HCT116 (cell line): ENCODE data around the gene SRRM2. TPM values are rescaled to one million over a fixed set of nuclear protein-coding genes. Genes with fewer than 3 reads are reported as not detected.

ENCODE experiments used
- ATAC-seq: fragments of 200-7000 bp; cut with Tn5 transposase; 2 replicates; pipeline ENCODE4 v1.9.1; 2020; ENCODE audit warnings: mild to moderate bottlenecking, moderate library complexity
- BruUV-seq: library from RNA; stranded (reverse); fragments of 400-500 nt; replicated peaks from 2 replicates; lab custom pipeline; 2021; lab: Mats Ljungman, UMichigan
- CTCF ChIA-PET: fragments of 300-600 bp; sonication (Branson Sonifier 250); formaldehyde crosslinking; loops from one replicate; lab custom pipeline; 2021; ENCODE audit warnings: antibody characterized with exemption; lab: Charles Lee
- POLR2A ChIA-PET: fragments of 300-600, 350-600 bp; sonication (Branson Sonifier 250); formaldehyde crosslinking; loops from one replicate; lab custom pipeline; 2021; ENCODE audit warnings: antibody characterized with exemption; lab: Charles Lee
- RAD21 ChIA-PET, 2 experiments: fragments of 300-600 bp; sonication (Branson Sonifier 250); formaldehyde crosslinking; loops; one replicate each; lab custom pipeline; 2023; ENCODE audit warnings: low total read pairs in 2 of 2; ENCODE audit not compliant: uncharacterized antibody in 2 of 2, unreplicated experiment in 2 of 2, low non-redundant PET in 1 of 2; lab: Charles Lee
- DNase-seq: peaks from one replicate; pipeline ENCODE4 v3.0.0-alpha.2; 2010; ENCODE audit warnings: low read depth, low spot score
- H2AFZ ChIP-seq: fragments of 200-600 bp; shearing (Covaris generic), sonication (generic); 2 replicates; pipeline ENCODE4 v1.6.1; 2017; ENCODE audit warnings: low read depth, mixed run types, mixed read lengths, antibody characterized with exemption, low read length; ENCODE audit not compliant: poor library complexity, severe bottlenecking
- H3K27ac ChIP-seq: 2 replicates; pipeline ENCODE4 v1.5.1; 2012; ENCODE audit warnings: low read depth, low read length
- H3K27me3 ChIP-seq: fragments of 200-600 bp; sonication (generic); 2 replicates; pipeline ENCODE4 v1.6.1; 2016; ENCODE audit warnings: mixed run types, low read length, mixed read lengths; ENCODE audit not compliant: insufficient read depth
- H3K36me3 ChIP-seq, 2 experiments: fragments of 200-500 bp in 1 of 2; fragments of 200-600 bp in 1 of 2; sonication (Bioruptor generic) in 1 of 2; sonication (generic) in 1 of 2; 2 replicates each; pipeline versions ENCODE4 v1.5.1 to v1.6.1; 2014 to 2016; ENCODE audit warnings: low read length in 2 of 2, inconsistent platforms in 1 of 2, mixed read lengths in 1 of 2, mixed run types in 1 of 2; ENCODE audit not compliant: insufficient read depth in 2 of 2, control insufficient read depth in 1 of 2
- H3K4me1 ChIP-seq, 2 experiments: fragments of 200-600 bp in 1 of 2; sonication (generic) in 1 of 2; 2 replicates each; pipeline versions ENCODE4 v1.5.1 to v1.6.1; 2012 to 2017; ENCODE audit warnings: low read length in 2 of 2, inconsistent platforms in 1 of 2, mild to moderate bottlenecking in 1 of 2, mixed read lengths in 1 of 2, mixed run types in 1 of 2, moderate library complexity in 1 of 2; ENCODE audit not compliant: insufficient read depth in 2 of 2, control insufficient read depth in 1 of 2
- H3K4me2 ChIP-seq: fragments of 200-600 bp; sonication (generic); 2 replicates; pipeline ENCODE4 v1.6.1; 2017; ENCODE audit warnings: mixed run types, low read length, mixed read lengths
- H3K4me3 ChIP-seq, 2 experiments: fragments of 200-600 bp in 1 of 2; sonication (generic) in 1 of 2; replicated peaks in 1 of 2; 2 replicates each; pipeline ENCODE4 v1.5.1; 2011 to 2016; ENCODE audit warnings: low read length in 2 of 2, control low read depth in 1 of 2, low read depth in 1 of 2, mild to moderate bottlenecking in 1 of 2, mixed read lengths in 1 of 2, mixed run types in 1 of 2
- H3K79me2 ChIP-seq: fragments of 200-600 bp; sonication (generic); 2 replicates; pipeline ENCODE4 v1.6.1; 2017; ENCODE audit warnings: mild to moderate bottlenecking, mixed run types, low read length, moderate library complexity, mixed read lengths; ENCODE audit not compliant: insufficient read depth
- H3K9ac ChIP-seq: fragments of 200-600 bp; sonication (generic); 2 replicates; pipeline ENCODE4 v1.6.1; 2016; ENCODE audit warnings: low read length, mixed read lengths
- H3K9me2 ChIP-seq: fragments of 200-600 bp; sonication (generic), shearing (Covaris generic); 2 replicates; pipeline ENCODE4 v1.6.1; 2017; ENCODE audit warnings: mixed run types, mild to moderate bottlenecking, moderate library complexity; ENCODE audit not compliant: insufficient read depth
- H3K9me3 ChIP-seq, 2 experiments: fragments of 200-500 bp in 1 of 2; fragments of 200-600 bp in 1 of 2; sonication (Bioruptor generic) in 1 of 2; sonication (generic) in 1 of 2; 2 replicates each; pipeline ENCODE4 v1.6.1; 2014 to 2017; ENCODE audit warnings: low read length in 2 of 2, mixed read lengths in 2 of 2, inconsistent platforms in 1 of 2, low read depth in 1 of 2, mild to moderate bottlenecking in 1 of 2, mixed run types in 1 of 2, moderate library complexity in 1 of 2; ENCODE audit not compliant: control insufficient read depth in 1 of 2, insufficient read depth in 1 of 2
- H4K20me1 ChIP-seq: fragments of 200-600 bp; sonication (generic), shearing (Covaris generic); 2 replicates; pipeline ENCODE4 v1.6.1; 2017; ENCODE audit warnings: mixed run types, mild to moderate bottlenecking, moderate library complexity; ENCODE audit not compliant: insufficient read depth
- CBX3 ChIP-seq: IDR thresholded peaks from 2 replicates; pipeline ENCODE4 v1.6.1; 2012; ENCODE audit warnings: low read depth
- JUND ChIP-seq: IDR thresholded peaks from 2 replicates; pipeline ENCODE4 v1.6.1; 2012
- SP1 ChIP-seq: IDR thresholded peaks from 2 replicates; pipeline ENCODE4 v1.6.1; 2012; ENCODE audit warnings: low read depth
- intact Hi-C: fragments of 100-400 bp; cut with micrococcal nuclease; formaldehyde crosslinking; loops from 2 replicates; pipeline ENCODE4 v1.10.0; 2022
- total RNA-seq: library from RNA; stranded (reverse); gene quantifications from one replicate; pipeline ENCODE4 v1.2.1, GENCODE V29; 2021; ENCODE audit not compliant: unreplicated experiment
- TF ChIP-seq, protein P1 (sequence below): IDR thresholded peaks from 2 replicates; pipeline ENCODE4 v1.6.1; 2012
- TF ChIP-seq, protein P2 (sequence below), 3 experiments: fragments of 200-600 bp in 1 of 3; sonication (generic) in 1 of 3; IDR thresholded peaks in 2 of 3; conservative IDR thresholded peaks in 1 of 3; 2 replicates each; pipeline ENCODE4 v1.5.1; 2012 to 2017; ENCODE audit warnings: low read depth in 2 of 3, low read length in 2 of 3, antibody characterized with exemption in 1 of 3, borderline replicate concordance in 1 of 3, control low read depth in 1 of 3, mild to moderate bottlenecking in 1 of 3, mixed read lengths in 1 of 3, mixed run types in 1 of 3, moderate library complexity in 1 of 3; ENCODE audit not compliant: insufficient read depth in 1 of 3
- TF ChIP-seq, protein P3 (sequence below): IDR thresholded peaks from 2 replicates; pipeline ENCODE4 v1.6.1; 2012; ENCODE audit warnings: low read depth

Gene SRRM2
- total RNA-seq, 1 experiment from 2014 or later, result 541 TPM

DNA sequence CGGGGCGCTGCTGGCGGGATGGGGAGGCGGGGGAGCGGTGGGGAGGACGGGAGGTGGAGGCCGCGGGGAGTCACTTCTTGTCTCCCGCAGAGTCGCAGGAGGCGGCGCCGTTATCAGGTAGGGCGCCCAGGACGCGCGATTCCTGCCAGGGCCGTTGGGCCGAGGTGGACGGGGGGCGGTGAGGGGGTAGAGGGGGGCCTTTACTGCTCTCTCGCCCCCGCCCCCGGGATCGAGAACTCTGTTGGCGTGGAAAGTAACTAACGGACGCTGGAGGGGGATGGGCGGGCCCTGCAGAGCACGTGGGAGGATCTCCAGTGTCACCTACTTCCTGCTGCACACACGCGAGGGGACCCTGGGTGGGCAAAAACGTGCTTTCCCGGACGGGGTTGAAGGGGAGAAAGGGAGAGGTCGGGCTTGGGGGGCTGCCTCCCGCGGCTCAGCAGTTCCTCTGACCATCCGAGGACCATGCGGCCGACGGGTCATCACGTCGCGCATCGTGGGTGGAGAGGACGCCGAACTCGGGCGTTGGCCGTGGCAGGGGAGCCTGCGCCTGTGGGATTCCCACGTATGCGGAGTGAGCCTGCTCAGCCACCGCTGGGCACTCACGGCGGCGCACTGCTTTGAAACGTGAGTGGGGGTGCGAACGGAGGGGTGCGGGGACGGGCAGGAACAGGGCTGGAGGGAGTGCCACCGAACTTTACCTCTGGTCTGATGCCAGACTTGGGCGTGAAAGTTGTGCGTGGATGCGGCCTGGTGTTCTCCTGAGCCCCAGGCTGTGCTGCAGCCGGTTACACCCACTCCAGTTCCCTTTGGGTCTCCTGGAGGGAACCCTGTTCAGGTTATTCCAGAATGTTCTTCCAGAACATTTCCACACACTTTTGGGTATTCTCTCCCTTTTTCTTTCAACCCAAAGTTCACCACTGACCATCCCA is 65.2 kb downstream of the SRRM2 start:
- no peaks in the 10 kb centered on the region for H3K4me1 ChIP-seq
- DNase-seq (no peak), ATAC-seq (no peak)
- H3K36me3 ChIP-seq, result no peaks in the 10 kb centered on the region
- no peaks in the 10 kb centered on the region for H3K9me2 ChIP-seq
- H3K27ac ChIP-seq, result no peak overlapping the region
- no peak overlapping the region for H2AFZ ChIP-seq
- ChIA-PET CTCF (interaction anchor here (0.6 to 1.0 kb wide), 2 partner anchors 51 to 60 kb away, joined by 3 read pairs; no protein-coding TSS in a partner anchor), POLR2A (no interaction called here), RAD21 (no interaction called here)
- no peaks in the 10 kb centered on the region for H3K9me3 ChIP-seq
- H3K79me2 ChIP-seq, result no peaks in the 10 kb centered on the region
- H3K9ac ChIP-seq, result no peak overlapping the region
- H3K4me3 ChIP-seq, result no peak overlapping the region
- H3K27me3 ChIP-seq, result no peaks in the 10 kb centered on the region
- BruUV-seq, result no TSS peak
- no peaks in the 10 kb centered on the region for H4K20me1 ChIP-seq
- intact Hi-C loops, result no loop called here
- no peak overlapping the region for H3K4me2 ChIP-seq
- TF ChIP-seq CBX3 (no peak), SP1 (no peak), JUND (no peak)
- TF ChIP-seq, protein P1, sequence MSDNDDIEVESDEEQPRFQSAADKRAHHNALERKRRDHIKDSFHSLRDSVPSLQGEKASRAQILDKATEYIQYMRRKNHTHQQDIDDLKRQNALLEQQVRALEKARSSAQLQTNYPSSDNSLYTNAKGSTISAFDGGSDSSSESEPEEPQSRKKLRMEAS, result no peak
- TF ChIP-seq, protein P2, sequence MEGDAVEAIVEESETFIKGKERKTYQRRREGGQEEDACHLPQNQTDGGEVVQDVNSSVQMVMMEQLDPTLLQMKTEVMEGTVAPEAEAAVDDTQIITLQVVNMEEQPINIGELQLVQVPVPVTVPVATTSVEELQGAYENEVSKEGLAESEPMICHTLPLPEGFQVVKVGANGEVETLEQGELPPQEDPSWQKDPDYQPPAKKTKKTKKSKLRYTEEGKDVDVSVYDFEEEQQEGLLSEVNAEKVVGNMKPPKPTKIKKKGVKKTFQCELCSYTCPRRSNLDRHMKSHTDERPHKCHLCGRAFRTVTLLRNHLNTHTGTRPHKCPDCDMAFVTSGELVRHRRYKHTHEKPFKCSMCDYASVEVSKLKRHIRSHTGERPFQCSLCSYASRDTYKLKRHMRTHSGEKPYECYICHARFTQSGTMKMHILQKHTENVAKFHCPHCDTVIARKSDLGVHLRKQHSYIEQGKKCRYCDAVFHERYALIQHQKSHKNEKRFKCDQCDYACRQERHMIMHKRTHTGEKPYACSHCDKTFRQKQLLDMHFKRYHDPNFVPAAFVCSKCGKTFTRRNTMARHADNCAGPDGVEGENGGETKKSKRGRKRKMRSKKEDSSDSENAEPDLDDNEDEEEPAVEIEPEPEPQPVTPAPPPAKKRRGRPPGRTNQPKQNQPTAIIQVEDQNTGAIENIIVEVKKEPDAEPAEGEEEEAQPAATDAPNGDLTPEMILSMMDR (IDR thresholded peaks at IDR 0.05 in 2 of 3, conservative IDR thresholded peaks at IDR 0.05 in 1 of 3; ENCODE audit: borderline replicate concordance in 1 of 3, insufficient read depth in 1 of 3, low read depth in 2 of 3, low read length in 2 of 3), result no peak; a peak in 1 of 6 replicates
- TF ChIP-seq, protein P3, sequence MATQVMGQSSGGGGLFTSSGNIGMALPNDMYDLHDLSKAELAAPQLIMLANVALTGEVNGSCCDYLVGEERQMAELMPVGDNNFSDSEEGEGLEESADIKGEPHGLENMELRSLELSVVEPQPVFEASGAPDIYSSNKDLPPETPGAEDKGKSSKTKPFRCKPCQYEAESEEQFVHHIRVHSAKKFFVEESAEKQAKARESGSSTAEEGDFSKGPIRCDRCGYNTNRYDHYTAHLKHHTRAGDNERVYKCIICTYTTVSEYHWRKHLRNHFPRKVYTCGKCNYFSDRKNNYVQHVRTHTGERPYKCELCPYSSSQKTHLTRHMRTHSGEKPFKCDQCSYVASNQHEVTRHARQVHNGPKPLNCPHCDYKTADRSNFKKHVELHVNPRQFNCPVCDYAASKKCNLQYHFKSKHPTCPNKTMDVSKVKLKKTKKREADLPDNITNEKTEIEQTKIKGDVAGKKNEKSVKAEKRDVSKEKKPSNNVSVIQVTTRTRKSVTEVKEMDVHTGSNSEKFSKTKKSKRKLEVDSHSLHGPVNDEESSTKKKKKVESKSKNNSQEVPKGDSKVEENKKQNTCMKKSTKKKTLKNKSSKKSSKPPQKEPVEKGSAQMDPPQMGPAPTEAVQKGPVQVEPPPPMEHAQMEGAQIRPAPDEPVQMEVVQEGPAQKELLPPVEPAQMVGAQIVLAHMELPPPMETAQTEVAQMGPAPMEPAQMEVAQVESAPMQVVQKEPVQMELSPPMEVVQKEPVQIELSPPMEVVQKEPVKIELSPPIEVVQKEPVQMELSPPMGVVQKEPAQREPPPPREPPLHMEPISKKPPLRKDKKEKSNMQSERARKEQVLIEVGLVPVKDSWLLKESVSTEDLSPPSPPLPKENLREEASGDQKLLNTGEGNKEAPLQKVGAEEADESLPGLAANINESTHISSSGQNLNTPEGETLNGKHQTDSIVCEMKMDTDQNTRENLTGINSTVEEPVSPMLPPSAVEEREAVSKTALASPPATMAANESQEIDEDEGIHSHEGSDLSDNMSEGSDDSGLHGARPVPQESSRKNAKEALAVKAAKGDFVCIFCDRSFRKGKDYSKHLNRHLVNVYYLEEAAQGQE, result no peak
